SK-MEL-5 (cell line): ENCODE measurements around the gene TATDN2. TPM values are rescaled to one million over a fixed set of nuclear protein-coding genes. Genes with fewer than 3 reads are reported as not detected.

Experiments used
- DNase-seq: peaks from one replicate; pipeline ENCODE4 v3.0.0-alpha.2; 2016; ENCODE audit warnings: low read depth, low spot score
- in situ Hi-C: cut with HindIII; loops from 2 replicates; pipeline ENCODE4 v1.10.0; 2016; ENCODE audit warnings: low sequenced_read_pairs, high pct_unique_total_duplicates, low pct_unique_long_range_greater_than_20kb
- polyA plus RNA-seq, 2 experiments: library from polyadenylated mRNA; depleted of rRNA; stranded (reverse); fragments of >200 nt; gene quantifications; 2 replicates each; pipeline ENCODE4 v1.2.3, GENCODE V29; 2015
- total RNA-seq: library from RNA; depleted of rRNA; stranded (reverse); fragments of >200 nt; shearing (Covaris generic); gene quantifications from 2 replicates; pipeline ENCODE4 v1.2.3, GENCODE V29; 2014; rRNA removed

Gene TATDN2, protein sequence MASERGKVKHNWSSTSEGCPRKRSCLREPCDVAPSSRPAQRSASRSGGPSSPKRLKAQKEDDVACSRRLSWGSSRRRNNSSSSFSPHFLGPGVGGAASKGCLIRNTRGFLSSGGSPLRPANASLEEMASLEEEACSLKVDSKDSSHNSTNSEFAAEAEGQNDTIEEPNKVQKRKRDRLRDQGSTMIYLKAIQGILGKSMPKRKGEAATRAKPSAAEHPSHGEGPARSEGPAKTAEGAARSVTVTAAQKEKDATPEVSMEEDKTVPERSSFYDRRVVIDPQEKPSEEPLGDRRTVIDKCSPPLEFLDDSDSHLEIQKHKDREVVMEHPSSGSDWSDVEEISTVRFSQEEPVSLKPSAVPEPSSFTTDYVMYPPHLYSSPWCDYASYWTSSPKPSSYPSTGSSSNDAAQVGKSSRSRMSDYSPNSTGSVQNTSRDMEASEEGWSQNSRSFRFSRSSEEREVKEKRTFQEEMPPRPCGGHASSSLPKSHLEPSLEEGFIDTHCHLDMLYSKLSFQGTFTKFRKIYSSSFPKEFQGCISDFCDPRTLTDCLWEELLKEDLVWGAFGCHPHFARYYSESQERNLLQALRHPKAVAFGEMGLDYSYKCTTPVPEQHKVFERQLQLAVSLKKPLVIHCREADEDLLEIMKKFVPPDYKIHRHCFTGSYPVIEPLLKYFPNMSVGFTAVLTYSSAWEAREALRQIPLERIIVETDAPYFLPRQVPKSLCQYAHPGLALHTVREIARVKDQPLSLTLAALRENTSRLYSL
- 8.3 and 8.6 TPM in 2 replicates for total RNA-seq
- polyA plus RNA-seq (2015; cell fraction: cytosol; rRNA removed) = 23.3 and 27.5 TPM in 2 replicates
- polyA plus RNA-seq (2015; cell fraction: nucleus; rRNA removed) = 23.0 and 30.7 TPM in 2 replicates

DNA sequence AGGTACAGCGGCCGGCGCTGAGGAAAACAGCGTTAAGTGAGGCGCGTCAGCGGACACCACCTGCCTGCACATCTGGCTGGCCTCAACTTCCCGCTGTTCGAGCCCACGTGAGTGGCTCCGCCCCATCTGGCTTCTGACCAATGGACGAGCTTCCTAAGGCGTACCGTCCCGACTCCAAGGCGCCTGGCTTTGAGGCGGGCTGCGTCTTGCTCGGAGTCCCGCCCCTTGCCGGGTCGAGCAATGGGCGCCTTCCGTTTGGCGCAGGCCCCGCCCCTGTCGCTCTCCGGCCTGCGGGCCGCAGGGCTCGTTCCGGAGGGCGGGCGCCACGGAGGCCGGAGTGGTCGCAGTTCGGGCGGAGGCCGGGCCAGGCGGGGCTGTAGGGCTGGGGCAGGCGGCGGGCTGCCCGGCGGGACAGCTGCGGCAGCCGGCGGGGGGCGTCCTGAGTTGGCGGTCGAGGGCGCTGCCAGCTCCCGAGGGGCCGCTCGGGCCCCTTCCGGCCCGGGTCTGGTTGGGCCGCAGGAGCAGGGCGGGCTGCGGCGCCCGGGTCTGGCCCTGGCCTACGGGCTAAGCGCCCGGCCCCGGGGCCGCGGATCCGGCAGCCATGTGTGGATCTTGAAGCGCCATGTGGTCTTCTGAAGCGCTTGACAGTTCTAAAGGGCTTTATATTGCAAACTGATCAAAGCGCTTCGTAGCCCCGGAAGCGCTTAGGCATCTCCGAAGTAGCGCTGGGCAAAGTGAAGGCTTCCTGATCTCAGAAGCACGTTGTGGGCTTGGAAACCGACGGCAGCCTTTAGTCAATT lies at the start of gene TATDN2:
TATDN2 (plus strand) TSS at position 276 of the 800 bp plus-strand sequence. CDS start 742 bp downstream, outside the sequence.
- in situ Hi-C loops = no loop called here

DNA sequence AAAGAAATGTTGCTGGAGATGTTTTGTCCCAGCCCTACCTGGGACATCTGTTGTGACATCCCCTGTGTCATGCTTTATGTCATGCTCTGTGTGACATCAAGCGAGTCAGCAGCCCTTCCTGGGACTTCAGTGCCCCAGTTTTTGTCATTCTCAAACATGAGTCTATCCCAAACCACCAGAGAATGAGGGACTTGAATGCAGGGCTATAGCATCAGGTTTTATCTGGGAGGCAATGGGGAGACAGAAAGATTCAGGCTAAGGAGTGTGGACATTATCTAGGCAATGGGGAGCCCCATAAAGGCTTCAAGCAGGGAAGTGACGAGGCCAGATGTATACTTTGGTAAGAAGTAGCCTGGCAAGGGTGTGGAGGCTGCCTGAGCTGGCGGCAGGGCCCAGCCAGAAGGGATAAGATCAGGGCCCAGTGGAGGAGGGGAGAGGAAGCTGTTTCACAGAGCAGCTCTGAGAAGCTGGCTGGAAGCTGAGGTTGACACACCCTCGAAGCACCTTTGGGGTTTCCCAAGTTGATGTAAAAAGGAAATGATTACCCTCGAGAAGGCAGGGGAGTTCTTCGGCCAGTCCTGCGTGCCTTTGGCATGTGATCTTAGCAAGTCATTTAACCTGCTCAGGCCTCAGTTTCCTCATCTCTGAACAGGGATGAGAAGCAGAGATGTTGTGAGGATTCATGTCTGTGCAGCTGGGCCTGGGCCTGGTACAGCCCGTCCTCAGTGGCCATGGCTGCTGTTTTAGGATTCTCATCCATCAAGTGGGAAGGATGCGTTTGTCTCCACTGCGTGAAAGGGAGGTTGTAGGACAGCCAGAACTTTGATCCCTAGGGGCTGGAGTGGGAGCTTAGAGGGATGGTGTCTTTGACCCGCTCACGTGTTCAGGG lies 49.3 kb upstream of the TATDN2 start:
- DNase-seq = no peak
- in situ Hi-C loops = no loop called here

More for the DNA sequence above, at the start of gene TATDN2:
- DNase-seq = peak; percentile 97

DNA sequence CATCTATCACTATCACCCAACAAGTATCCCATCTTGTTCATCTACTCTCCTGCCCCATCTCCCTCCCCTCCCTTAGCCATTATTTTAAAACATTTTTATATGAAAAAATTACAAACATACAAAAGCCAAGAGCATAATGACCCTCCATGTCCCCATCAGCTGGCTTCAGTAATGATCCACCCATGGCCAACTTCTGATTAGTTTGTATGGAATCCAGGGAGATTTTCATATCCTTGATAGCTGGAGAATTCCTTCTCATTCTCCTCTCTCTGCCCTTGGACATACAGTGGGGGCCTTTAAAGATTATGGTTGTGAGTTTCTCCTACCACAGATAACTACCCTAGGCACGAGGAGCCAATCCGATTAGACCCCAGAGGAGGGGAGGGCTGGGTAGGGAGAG lies 43.3 kb upstream of the TATDN2 start:
- DNase-seq = no peak
- in situ Hi-C loops = no loop called here

DNA sequence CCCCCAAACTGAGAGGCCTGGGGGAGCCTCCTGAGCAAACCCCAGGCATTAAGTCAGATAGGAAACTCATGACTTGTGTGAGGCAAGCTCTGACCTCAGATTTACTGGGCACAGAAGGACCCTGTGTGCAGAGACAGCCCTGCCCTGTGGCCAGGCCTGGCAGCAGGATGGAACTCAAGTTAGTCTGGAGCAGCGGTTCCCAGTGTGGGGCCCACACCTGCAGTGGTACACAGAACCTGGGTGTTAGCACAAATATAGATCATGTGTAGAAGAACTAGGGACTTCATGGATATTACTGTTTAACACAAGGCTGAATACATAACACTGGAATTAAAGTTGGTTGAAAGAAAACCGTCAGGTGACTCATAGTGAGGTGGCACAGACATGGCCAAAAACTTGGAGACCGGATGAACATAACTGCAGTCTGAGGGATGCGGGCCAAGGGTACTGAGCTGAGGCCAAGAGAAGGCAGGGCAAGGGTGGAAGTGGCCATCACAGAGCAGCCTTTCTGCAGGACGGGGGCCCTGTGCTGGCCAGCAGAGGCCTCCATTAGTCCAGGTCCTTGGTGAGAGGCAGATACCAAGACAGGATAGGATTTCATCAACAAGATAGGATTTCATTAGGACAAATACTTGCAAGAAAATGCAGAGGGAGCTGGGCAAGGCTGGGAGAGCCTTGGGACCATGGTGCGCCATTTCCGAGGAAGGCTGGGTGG lies 42.7 kb upstream of the TATDN2 start:
- peak; percentile 60 for DNase-seq
- in situ Hi-C loops = no loop called here

DNA sequence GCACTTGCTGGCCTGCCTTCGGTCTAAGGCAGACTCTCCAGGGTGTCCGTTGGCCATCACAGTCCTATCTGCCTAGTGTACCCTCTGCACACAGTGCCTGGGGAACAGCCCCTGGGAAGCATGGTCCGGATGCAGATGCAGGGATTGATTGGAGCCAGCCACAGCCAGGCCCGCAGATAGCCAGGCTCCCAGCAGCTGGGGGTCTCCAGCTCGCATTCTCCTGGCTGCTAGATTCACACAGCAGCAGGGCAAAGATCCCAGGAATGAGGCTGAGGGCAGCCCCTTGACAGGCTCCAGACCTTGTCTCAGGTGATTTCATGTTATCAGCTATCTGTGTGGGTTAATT lies 42.1 kb upstream of the TATDN2 start:
- DNase-seq = no peak
- in situ Hi-C loops = no loop called here

DNA sequence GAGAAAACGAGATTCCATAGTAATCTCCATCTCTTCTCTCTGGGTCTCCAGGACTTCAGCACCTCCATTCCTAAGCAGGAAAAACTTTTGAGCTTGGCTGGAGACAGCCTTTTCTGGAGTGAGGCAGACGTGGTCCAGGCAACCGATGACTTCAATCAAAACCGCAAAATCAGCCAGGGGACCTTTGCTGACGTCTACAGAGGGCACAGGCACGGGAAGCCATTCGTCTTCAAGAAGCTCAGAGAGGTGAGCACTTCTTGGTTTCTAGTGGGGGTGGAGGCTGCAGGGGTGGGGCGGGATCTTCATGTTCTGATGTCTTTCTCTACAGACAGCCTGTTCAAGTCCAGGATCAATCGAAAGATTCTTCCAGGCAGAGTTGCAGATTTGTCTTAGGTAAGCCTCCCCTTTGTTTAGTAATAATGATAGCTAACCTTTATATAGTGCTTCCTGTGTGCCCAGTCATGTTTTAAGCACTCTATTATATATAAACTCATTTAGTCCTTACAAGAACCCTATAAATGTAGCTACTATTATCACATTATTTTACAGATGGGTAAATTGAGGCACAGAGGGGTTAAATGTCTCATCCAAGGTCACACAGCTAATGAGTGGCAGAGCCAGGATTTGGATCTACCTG lies 35.0 kb upstream of the TATDN2 start:
- in situ Hi-C loops = no loop called here
- peak; percentile 63 for DNase-seq

DNA sequence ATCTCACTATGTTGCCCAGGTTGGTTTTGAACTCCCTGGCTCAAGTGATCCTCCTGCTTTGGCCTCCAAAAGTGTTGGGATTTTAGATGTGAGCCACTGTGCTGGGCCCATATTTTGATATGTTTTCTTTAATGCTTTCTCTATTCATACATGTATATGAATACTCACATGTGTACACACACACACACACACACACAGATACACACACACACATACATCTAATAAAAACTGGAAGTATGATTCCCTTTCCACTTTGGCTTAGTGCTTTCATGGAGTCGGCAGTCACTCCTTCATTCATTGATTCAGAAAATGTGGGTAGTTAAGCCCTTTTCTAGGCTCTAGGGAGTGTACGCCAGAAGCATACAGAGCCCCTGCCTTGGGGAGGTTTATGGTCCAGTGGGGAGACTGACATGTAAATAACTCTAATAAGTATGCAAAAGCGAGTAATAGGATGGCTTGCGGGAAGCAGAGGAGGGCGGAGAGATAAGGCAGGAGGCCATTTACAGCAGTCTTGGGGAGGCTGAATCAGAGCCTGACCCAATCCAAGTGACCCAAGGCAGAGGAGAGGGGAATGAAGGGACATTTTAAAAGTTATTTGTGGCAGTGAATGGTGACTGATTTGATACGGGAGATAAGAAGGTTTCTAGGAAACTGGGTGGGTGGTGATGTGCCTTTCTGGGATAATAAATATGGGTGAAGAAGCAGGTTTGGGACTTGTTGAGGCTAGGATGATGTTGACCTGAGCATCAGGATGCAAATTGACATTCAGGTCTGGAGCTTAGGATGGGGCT lies 32.5 kb upstream of the TATDN2 start:
- DNase-seq = no peak
- in situ Hi-C loops = no loop called here

DNA sequence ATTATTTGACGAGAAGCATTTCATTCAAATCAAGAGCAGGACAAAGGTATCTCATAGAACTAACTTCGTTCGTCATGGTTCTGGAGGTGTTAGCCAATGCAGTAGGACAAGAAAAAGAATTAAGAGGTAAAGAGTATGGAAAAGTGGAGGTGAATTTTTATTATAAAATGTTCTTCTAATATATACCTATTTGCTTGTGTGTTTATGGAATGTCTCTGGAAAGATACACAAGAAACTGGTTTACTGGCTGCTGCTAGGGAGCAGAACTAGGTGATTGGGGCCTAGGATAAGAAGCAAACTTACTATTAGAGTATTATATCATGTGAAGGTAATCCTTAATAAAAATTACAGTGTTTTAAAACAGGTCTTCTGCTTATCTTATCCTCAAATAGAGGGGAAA lies 30.9 kb upstream of the TATDN2 start:
- DNase-seq = no peak
- in situ Hi-C loops = no loop called here

DNA sequence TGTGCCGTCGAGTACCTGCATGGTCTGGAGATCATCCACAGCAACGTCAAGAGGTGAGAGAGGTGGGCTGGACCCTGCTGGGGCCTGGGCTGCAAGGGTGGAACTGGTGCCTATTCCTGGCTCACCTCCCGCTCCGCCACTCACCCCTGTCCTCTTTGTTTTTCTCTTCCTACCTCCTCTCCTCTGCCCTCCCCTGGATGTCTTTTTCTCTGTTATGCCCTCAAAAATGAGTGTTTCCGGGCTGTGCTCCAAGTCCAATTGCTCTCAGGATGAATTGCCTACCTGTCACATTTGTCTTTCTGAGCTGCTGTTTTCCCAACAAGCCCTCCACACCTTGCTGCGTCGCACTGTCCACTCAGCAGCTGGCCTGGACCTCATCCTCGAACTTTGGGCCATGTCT lies 28.5 kb upstream of the TATDN2 start:
- no peak for DNase-seq
- in situ Hi-C loops = no loop called here

DNA sequence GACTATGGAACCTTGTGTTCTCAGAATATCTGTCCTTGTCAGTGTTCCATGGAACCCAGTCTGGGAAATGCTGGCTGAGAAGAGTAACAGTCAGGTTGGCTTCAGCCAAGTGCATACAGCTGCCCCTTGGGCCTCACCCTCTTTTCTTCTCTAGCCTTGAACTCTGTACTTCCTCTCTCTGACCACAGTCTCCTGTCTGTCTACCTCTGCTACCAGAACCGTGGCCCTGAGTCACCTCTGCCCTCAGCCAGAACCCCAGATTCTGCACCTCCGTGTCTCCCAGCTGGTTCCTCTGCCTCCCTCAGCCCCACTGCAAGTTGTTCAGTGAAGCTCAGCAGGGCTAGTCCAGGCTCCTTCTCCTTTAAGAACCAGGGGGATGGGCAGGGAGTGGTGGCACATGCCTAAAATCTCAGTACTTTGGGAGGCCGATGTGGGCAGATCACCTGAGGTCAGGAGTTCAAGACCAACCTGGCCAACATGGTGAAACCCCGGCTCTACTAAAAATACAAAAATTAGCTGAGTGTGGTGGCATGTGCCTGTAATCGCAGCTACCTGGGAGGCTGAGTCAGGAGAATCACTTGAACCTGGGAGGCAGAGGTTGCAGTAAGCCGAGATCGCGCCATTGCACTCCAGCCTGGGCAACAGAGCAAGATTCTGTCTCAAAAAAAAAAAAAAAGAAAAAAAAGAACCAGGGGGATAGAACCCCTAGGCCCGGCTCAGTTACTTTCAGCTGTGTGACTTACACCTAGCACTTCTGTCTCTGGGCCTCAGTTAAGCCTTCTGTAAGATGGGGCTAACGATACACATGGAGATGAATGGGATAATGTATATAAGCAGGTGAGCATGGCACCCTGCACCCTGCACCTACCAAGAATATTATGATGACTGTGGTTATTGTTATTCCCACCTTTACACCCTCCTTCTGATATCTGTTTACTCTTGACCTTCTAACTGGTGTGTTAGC lies 24.3 kb upstream of the TATDN2 start:
- in situ Hi-C loops = no loop called here
- no peak for DNase-seq

DNA sequence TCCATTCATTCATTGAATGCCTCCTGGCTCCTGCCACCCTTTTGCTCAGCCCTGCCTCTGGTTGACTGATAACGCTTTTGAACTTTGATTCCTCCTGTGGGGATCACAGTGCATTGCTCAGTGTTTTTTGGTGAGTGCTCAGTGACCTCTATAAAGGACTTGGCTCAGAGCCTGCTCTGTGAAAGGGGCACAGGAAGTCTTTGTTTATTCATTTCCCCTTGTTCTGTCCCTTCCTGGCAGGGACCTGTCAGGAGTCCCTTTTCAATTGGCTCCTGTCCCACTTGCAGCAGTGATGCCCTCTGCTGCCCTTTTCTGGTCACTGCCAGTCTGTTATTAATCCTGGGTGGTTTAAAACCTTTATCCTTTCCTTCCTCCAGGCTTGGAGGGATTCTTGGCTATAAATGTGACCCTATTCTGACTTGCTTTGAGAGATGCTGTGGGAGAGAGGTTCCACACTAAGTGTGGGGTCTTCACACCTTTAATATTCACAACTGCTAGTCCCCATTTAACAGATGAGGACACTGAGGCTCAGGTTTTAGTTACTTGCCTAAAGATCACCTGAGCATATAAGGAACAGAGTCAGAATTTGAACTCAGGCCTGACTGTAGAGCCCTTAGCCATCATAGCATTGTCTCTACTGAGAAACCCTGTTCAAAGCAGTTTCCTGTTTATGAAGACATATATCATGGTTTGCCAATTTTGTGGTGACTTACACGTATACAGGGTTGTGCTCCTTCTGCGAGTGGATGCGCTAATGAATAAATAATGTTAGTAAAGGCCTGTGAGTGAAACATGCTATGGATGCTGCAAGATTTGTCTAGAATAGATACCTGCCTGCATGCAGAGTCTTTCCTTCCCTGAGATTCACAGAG lies 23.2 kb upstream of the TATDN2 start:
- peak; percentile 84 for DNase-seq
- in situ Hi-C loops = no loop called here

DNA sequence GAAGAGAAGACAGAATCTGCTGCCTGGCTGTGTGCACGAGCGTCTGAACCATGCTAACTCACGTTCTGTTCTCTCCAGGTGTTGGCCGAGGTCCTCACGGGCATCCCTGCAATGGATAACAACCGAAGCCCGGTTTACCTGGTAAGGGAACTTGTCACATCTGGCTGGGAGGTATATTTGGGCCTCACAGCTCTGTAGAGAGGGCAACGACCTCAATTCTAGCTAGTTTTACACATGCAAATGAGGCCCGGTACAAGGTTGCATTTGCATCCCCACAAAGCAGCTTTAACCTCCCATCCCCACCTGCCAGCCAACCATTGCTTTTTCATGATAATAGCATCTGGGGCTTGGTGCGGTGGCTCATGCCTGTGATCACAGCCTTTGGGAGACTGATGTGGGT lies 22.0 kb upstream of the TATDN2 start:
- in situ Hi-C loops = no loop called here
- DNase-seq = no peak

DNA sequence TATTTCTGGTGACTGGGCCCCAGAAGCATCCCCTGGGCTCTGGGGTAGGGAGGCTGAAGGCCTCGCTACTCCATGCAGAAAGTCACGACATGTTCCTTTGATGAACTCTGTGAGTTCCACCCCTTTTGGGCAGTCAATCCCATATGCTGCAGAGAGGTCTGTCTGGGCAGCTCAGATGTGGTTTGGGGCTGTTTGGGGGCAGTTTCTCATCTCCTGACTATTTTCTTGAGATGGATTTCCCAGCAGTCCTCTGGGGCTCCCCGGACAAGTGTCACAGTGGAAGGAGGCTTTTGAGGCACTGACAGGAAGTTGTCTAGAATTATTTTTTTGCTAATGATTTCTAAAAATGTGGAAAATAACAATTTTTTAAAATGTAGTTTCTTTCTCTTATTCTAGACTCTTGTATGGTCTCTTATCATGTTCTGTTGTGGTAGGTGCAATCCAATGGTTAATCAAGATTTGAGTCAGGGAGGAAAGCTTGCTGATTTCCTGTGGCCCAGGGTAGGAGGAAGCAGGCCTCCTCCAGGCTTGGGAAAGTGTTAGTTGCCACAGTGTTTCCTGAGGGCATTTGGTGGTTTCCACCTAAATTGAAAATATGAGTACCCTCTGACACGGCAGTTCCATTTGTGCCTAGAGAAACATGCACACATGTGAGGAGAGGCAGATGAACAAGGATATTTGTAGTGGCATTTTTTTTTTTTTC lies 19.9 kb upstream of the TATDN2 start:
- DNase-seq = no peak
- in situ Hi-C loops = no loop called here
